Epithelial cell of esophagus (primary cell): ENCODE measurements around the gene LFNG.
"Not testable (repeated sequence)": the region's sequence is repeated elsewhere in the genome, so short reads cannot be mapped to it uniquely, and the experiment has no call there.

Source experiments
- DNase-seq: peaks from one replicate; pipeline ENCODE4 v3.0.0; 2010; ENCODE audit warnings: low read depth
- H3K4me3 ChIP-seq: 2 replicates; pipeline ENCODE4 v1.5.1; 2011; ENCODE audit warnings: mild to moderate bottlenecking, low read length, control low read depth
- CTCF ChIP-seq: IDR thresholded peaks from 2 replicates; pipeline ENCODE4 v1.5.1; 2011; ENCODE audit warnings: low read depth, mild to moderate bottlenecking, low read length, control low read depth, inconsistent platforms; ENCODE audit not compliant: insufficient read depth; ENCODE audit errors: missing control alignments

The LFNG gene

GRCh38 chr7:2559283-2559950 is 39.8 kb downstream of the LFNG start:
- TF ChIP-seq CTCF = no peak
- peak overlapping the region; percentile 74 for H3K4me3 ChIP-seq
- DNase-seq = peak; percentile 38

- H3K4me3 ChIP-seq, DNase-seq: not testable (repeated sequence)
Measured at GRCh38 chr7:2563955-2564354, 44.4 kb downstream of the LFNG start.

- no peak for DNase-seq
- TF ChIP-seq CTCF = no peak
- no peak overlapping the region for H3K4me3 ChIP-seq
Measured at GRCh38 chr7:2564970-2565540, 45.5 kb downstream of the LFNG start.

GRCh38 chr7:2566348-2566889 is 46.8 kb downstream of the LFNG start:
- no peak for TF ChIP-seq CTCF
- no peak for DNase-seq
- no peak overlapping the region for H3K4me3 ChIP-seq

- TF ChIP-seq CTCF = no peak
- H3K4me3 ChIP-seq = no peak overlapping the region
- no peak for DNase-seq
Measured at GRCh38 chr7:2566890-2567678, 47.5 kb downstream of the LFNG start.

GRCh38 chr7:2567679-2568278 is 48.2 kb downstream of the LFNG start:
- TF ChIP-seq CTCF = peak; percentile 48
- peak; percentile 34 for DNase-seq
- no peak overlapping the region for H3K4me3 ChIP-seq
